Large intestine (tissue), 12 donors: ENCODE measurements around the gene TOLLIP. TPM values are rescaled to one million over a fixed set of nuclear protein-coding genes. Genes with fewer than 3 reads are reported as not detected.
"Not testable (repeated sequence)": the region's sequence is repeated elsewhere in the genome, so short reads cannot be mapped to it uniquely, and the experiment has no call there.

ENCODE experiments used
- DNase-seq, 2 donors: peaks; one replicate each; pipeline versions ENCODE4 v3.0.0 to v3.0.0-alpha.2; 2013
- H3K27ac ChIP-seq: one replicate; pipeline ENCODE4 v1.5.1; 2013; ENCODE audit warnings: low read length
- H3K27me3 ChIP-seq: 2 replicates; pipeline ENCODE4 v1.6.1; 2013; ENCODE audit warnings: low read length; ENCODE audit not compliant: control insufficient read depth, insufficient read depth
- H3K36me3 ChIP-seq: 2 replicates; pipeline ENCODE4 v1.6.1; 2013; ENCODE audit warnings: low read length; ENCODE audit not compliant: control insufficient read depth, insufficient read depth
- H3K4me1 ChIP-seq: one replicate; pipeline ENCODE4 v1.6.1; 2013; ENCODE audit warnings: low read length; ENCODE audit not compliant: control insufficient read depth, insufficient read depth
- H3K4me3 ChIP-seq: one replicate; pipeline ENCODE4 v1.5.1; 2013; ENCODE audit warnings: low read length
- H3K9me3 ChIP-seq: one replicate; pipeline ENCODE4 v1.6.1; 2013; ENCODE audit warnings: mild to moderate bottlenecking, low read depth, low read length, moderate library complexity; ENCODE audit not compliant: control insufficient read depth
- WGBS: methylation state at CpG from one replicate; pipeline ENCODE4 v1.1.5; 2013; ENCODE audit warnings: low lambda C conversion rate; ENCODE audit not compliant: insufficient coverage; 5-methylcytosine and 5-hydroxymethylcytosine counted together
- long read RNA-seq, 11 donors: transcript quantifications; one replicate each; lab custom pipeline, GENCODE V29; 2026
- polyA plus RNA-seq: library from polyadenylated mRNA; unstranded; fragments of 120-200 nt; gene quantifications from one replicate; pipeline ENCODE4 v1.2.1, GENCODE V29; 2013

Gene TOLLIP
- polyA plus RNA-seq = 48.3 TPM
- long read RNA-seq, donor 1, transcript TOLLIP-202 (6 exons, 3,617 nt) = major isoform, 20 of 23 reads
- long read RNA-seq, donor 1, partial matches to known transcripts = 0 of 23 reads
- long read RNA-seq, donor 1, other reads (novel, unspliced or antisense) = 0 of 23 reads
- long read RNA-seq, donor 2, transcript TOLLIP-202 (6 exons, 3,617 nt) = major isoform, 43 of 47 reads
- long read RNA-seq, donor 2, partial matches to known transcripts = 0 of 47 reads
- long read RNA-seq, donor 2, other reads (novel, unspliced or antisense) = 0 of 47 reads
- long read RNA-seq, donor 3 = 0 reads
- long read RNA-seq, donor 4, partial matches to known transcripts = 0 of 4 reads
- long read RNA-seq, donor 4, other reads (novel, unspliced or antisense) = 0 of 4 reads
- long read RNA-seq, donor 5, transcript TOLLIP-202 (6 exons, 3,617 nt) = major isoform, 18 of 19 reads
- long read RNA-seq, donor 5, partial matches to known transcripts = 0 of 19 reads
- long read RNA-seq, donor 5, other reads (novel, unspliced or antisense) = 0 of 19 reads
- long read RNA-seq, donor 6, transcript TOLLIP-202 (6 exons, 3,617 nt) = major isoform, 33 of 37 reads
- long read RNA-seq, donor 6, partial matches to known transcripts = 0 of 37 reads
- long read RNA-seq, donor 6, other reads (novel, unspliced or antisense) = 0 of 37 reads
- long read RNA-seq, donor 7, transcript TOLLIP-202 (6 exons, 3,617 nt) = major isoform, 13 of 17 reads
- long read RNA-seq, donor 7, partial matches to known transcripts = 0 of 17 reads
- long read RNA-seq, donor 7, other reads (novel, unspliced or antisense) = 0 of 17 reads
- long read RNA-seq, donor 8, transcript TOLLIP-202 (6 exons, 3,617 nt) = major isoform, 33 of 38 reads
- long read RNA-seq, donor 8, partial matches to known transcripts = 0 of 38 reads
- long read RNA-seq, donor 8, other reads (novel, unspliced or antisense) = 0 of 38 reads
- long read RNA-seq, donor 9, transcript TOLLIP-202 (6 exons, 3,617 nt) = major isoform, 27 of 27 reads
- long read RNA-seq, donor 9, partial matches to known transcripts = 0 of 27 reads
- long read RNA-seq, donor 9, other reads (novel, unspliced or antisense) = 0 of 27 reads
- long read RNA-seq, donor 10, transcript TOLLIP-202 (6 exons, 3,617 nt) = major isoform, 38 of 39 reads
- long read RNA-seq, donor 10, partial matches to known transcripts = 0 of 39 reads
- long read RNA-seq, donor 10, other reads (novel, unspliced or antisense) = 0 of 39 reads
- long read RNA-seq, donor 11, transcript TOLLIP-202 (6 exons, 3,617 nt) = major isoform, 21 of 23 reads
- long read RNA-seq, donor 11, partial matches to known transcripts = 0 of 23 reads
- long read RNA-seq, donor 11, other reads (novel, unspliced or antisense) = 0 of 23 reads

DNA sequence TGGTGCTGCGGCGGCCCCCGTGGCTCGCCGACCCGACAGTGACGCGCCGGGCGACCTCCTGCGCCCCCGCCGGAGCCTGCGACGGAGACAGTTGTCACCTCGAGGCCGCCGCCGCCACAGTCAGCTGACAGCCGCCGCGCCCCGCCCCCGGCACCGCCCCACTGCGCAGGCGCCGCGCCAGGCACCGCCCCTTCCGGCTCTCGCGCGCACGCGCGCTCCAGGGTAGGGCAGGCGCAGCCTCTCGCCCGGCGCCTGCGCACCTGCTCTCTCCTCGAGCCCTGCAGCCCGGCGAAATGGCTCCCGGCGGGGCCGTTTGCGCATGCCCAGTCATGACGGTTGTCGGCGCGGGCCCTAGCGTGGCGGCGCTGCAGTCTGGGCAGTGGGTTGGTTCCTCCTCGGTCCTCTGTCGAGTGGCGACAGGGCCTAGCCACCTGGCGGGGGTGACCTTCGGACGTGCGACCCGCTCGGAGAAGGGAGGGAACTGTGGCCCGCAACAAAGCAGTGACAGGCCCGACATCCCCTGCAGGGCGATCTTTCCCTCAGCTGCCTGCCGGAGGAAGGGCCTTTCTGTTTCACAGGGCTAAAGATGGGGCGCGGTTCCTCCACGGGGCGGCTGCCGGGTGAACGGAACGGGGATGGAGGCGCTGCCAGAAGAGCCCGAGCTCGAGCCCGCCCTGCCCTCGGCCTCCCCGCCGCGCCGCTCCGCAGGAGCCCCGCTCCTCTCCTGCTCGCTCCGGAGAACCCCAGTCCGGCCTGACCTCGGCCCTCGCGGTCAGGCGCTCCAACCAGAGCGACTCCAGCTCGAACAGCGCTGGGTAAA lies at the start of gene TOLLIP:
TOLLIP (minus strand) TSS at position 135 of the 820 bp plus-strand sequence; CDS start at position 1, 134 bp downstream.
- Histone ChIP-seq H3K36me3 (peaks cover 9% of the 10 kb centered on the region), H3K27ac (peak within 1 kb of the TSS; percentile 95), H3K4me3 (peak within 1 kb of the TSS; percentile 86), H3K27me3 (no peaks in the 10 kb centered on the region), H3K4me1 (peaks cover 43% of the 10 kb centered on the region), H3K9me3 (no peaks in the 10 kb centered on the region)
- peak; percentile 96 for DNase-seq
- no CpG with 5 or more reads among the region's 97 CpGs for WGBS

DNA sequence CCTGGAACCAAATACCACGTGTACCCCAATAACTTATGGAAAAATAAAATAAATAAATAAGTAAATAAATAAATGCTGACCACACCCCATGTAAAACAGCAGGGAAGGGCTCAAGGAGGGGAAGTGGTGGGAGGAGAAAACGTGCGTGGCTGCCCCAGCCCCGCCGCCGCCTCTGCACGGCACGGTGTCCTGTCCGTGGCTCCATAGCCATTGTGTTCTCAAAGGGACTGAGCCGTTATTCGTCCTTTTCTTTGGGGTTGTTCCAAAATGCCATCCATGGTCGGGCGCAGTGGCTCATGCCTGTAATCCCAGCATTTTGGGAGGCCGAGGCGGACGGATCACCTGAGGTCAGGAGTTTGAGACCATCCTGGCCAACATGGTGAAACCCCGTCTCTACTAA lies 49.5 kb upstream of the TOLLIP start:
- not testable (repeated sequence) for DNase-seq
- WGBS = no CpG with 5 or more reads among the region's 17 CpGs

DNA sequence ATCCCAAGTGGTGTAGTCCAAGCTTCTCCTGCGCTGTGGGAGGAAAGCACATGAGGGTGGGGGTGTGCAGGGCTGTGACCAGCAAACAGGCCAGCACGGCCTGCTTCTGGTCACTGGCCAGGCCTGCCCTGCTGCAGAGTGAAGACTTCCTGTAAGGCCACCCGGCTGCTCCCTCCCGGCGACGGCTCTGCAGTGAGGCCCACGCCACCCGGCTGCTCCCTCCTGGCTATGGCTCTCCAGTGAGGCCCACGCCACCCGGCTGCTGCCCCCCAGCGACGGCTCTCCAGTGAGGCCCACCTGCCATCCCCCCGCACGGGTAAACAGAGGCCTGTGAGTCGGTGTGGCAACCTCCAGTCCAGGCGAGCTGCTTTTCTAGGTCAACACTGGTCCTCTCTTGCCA lies 48.9 kb upstream of the TOLLIP start:
- DNase-seq = peak; percentile 17 to 30
- no peaks in the 10 kb centered on the region for H3K36me3 ChIP-seq
- H3K27me3 ChIP-seq = peaks cover 36% of the 10 kb centered on the region
- no peak overlapping the region for H3K27ac ChIP-seq
- peaks cover 8% of the 10 kb centered on the region for H3K4me1 ChIP-seq
- WGBS = no CpG with 5 or more reads among the region's 16 CpGs
- H3K9me3 ChIP-seq = peaks cover 14% of the 10 kb centered on the region
- H3K4me3 ChIP-seq = no peak overlapping the region

More for the DNA sequence above, 49.5 kb upstream of the TOLLIP start:
- Histone ChIP-seq H3K27me3 (peaks cover 30% of the 10 kb centered on the region), H3K9me3 (peaks cover 13% of the 10 kb centered on the region)
- not testable (repeated sequence) for H3K4me1 ChIP-seq, H3K4me3 ChIP-seq, H3K36me3 ChIP-seq, H3K27ac ChIP-seq

DNA sequence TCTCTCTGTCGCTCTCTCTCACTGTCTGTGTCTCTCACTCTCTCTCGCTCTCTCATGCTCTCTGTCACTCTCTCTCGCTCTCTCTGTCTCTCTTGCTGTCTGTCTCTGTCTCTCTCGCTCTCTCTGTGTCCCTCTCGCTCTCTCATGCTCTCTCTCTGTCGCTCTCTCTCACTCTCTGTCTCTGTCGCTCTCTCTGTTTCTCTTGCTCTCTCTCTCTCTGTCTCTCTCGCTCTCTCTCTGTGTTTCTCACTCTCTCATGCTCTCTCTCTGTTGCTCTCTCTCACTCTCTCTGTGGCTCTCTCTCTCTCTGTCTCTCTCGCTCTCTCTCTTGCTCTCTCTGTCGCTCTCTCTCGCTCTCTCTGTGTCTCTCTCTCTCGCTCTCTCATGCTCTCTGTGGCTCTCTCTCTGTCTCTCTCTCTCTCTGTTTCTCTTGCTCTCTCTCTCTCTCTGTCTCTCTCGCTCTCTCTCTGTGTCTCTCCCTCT lies 47.1 kb upstream of the TOLLIP start:
- H3K36me3 ChIP-seq = no peaks in the 10 kb centered on the region
- H3K9me3 ChIP-seq = peaks cover 14% of the 10 kb centered on the region
- 84% methylated on average over 13 of the region's 13 CpGs for WGBS
- H3K27ac ChIP-seq = no peak overlapping the region
- no peak for DNase-seq
- H3K27me3 ChIP-seq = peaks cover 38% of the 10 kb centered on the region
- no peak overlapping the region for H3K4me3 ChIP-seq
- H3K4me1 ChIP-seq = peaks cover 8% of the 10 kb centered on the region

DNA sequence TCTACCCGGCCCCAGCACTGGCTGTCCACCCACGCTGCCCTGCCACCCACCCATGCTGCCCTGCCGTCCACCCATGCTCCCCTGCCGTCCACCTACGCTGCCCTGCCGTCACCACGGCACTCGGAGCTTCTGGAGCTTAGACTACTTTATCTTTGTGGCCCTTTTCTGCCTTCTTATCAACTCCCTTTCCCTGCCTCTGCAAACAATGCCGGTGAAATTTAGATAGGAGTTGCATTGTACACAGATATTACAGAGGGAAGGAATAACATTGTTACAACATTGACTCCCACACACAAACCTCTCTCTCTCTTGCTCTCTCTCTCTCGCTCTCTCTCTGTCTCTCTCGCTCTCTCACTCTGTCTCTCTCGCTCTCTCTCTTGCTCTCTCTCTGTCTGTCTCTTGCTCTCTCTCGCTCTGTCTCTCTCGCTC lies 46.6 kb upstream of the TOLLIP start:
- peaks cover 14% of the 10 kb centered on the region for H3K9me3 ChIP-seq
- WGBS = 46% methylated on average over 5 of the region's 14 CpGs
- H3K27ac ChIP-seq = no peak overlapping the region
- peak in 1 of 2 donors; percentile 33 for DNase-seq
- peaks cover 8% of the 10 kb centered on the region for H3K4me1 ChIP-seq
- H3K4me3 ChIP-seq = no peak overlapping the region
- H3K27me3 ChIP-seq = peaks cover 38% of the 10 kb centered on the region
- H3K36me3 ChIP-seq = no peaks in the 10 kb centered on the region

DNA sequence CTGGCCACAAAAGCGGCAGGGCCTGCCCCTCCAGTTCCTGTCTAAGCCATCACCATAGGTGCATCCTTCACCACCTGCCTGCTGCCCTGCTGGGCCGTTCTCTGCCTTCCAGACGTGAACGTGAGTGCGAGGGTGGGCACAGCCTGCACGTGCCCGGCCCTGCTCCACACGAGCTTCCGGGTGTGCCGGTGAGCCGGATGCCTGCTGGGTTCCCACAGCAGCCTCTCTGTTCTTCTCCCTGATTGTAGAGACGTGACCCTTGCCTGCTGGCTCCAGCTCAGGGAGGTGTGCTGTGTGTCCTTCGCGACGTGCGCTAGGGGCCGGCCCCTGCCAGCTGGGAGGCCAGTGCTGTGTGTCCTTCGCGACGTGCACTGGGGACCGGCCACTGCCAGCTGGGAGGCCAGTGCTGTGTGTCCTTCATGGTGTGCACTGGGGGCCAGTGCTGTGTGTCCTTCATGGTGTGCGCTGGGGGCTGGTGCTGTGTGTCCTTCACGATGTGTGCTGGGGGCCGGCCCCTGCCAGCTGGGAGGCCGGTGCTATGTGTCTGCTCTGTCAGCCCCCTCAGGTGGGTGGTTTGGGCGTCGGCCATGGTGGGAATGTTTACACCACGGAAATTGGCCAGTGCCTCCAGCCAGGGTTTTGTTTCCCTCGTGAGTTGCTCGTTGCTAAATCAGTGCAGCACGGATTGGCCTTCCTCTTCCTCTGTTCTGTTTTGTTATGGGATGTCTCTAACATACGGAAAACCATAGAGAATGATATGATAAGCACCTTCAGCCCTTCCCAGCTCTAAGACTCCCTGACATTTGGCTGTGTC lies 44.9 kb upstream of the TOLLIP start:
- Histone ChIP-seq H3K4me3 (no peak overlapping the region), H3K4me1 (peaks cover 8% of the 10 kb centered on the region), H3K9me3 (peaks cover 14% of the 10 kb centered on the region), H3K27me3 (peaks cover 44% of the 10 kb centered on the region), H3K36me3 (no peaks in the 10 kb centered on the region), H3K27ac (no peak overlapping the region)
- WGBS = no CpG with 5 or more reads among the region's 32 CpGs
- no peak for DNase-seq

DNA sequence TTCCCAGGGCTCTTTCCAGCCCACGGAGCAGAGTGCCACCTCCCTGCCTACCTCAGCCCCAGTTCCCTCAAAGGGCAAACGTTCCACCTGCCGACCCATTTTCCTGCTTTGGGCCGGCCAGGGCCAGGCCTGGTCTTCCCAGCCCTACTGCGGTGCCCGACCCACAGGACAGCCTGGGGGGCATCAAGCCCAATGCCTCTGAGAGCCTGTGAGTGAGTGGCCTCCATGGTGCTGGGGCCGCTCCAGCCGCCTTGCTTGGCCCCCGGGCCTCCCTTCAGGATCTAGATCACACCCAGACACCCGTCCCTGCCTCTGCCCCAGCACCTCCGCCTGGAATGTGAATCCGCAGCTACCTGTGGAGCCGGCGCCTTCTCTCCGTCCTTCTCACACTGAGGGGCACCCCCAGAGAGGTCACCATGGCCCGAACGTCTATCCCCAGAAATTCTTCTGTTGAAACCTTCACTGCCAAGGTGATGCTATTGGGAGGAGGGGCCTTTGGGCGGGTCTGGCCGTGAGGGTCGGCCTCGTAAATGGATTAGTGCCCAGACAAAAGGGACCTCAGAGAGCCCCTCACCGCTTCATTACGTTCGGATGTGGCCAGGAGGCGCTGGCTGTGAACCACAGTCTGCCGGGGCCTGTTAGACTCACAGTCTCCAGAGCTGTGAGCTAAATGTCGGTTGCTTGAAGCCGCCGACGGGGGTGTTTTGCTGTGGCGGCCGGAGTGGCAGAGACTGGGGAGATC lies 44.1 kb upstream of the TOLLIP start:
- peaks cover 8% of the 10 kb centered on the region for H3K4me1 ChIP-seq
- peaks cover 47% of the 10 kb centered on the region for H3K27me3 ChIP-seq
- H3K36me3 ChIP-seq = no peaks in the 10 kb centered on the region
- WGBS = no CpG with 5 or more reads among the region's 32 CpGs
- no peak for DNase-seq
- H3K9me3 ChIP-seq = peaks cover 17% of the 10 kb centered on the region
- no peak overlapping the region for H3K27ac ChIP-seq
- no peak overlapping the region for H3K4me3 ChIP-seq

DNA sequence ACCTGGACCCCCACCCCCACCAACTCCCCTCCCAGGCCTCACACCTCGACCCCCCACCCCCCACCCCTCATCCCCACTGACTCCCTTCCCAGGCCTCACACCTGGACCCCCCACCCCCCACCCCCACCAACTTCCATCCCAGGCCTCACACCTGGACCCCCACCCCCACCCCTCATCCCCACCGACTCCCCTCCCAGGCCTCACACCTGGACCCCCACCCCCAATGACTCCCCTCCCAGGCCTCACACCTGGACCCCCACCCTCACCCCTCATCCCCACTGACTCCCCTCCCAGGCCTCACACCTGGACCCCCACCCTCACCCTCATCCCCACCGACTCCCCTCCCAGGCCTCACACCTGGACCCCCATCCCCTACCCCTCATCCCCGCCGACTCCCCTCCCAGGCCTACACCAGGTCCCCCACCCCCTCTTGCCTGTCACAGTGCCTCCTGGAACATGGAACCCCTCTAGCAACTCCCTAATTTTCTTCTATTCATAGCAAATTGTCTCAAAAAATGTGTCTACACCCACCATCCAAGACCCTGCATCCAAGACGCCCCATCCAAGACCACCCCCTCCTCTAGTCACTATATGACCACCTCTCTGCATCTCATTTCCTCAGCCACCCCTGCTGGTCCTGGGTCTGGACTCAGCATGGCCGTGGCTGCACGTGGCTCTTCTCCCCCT lies 43.4 kb upstream of the TOLLIP start:
- no peak overlapping the region for H3K4me3 ChIP-seq
- H3K9me3 ChIP-seq = peaks cover 17% of the 10 kb centered on the region
- no peak for DNase-seq
- H3K4me1 ChIP-seq = peaks cover 8% of the 10 kb centered on the region
- H3K27ac ChIP-seq = no peak overlapping the region
- peaks cover 41% of the 10 kb centered on the region for H3K27me3 ChIP-seq
- H3K36me3 ChIP-seq = no peaks in the 10 kb centered on the region
- WGBS = no CpG with 5 or more reads among the region's 8 CpGs
